SK-N-SH treated with all-trans-retinoic acid at 6 μM for 48 hours (cell line): ENCODE results near the gene TJP2.

Experiments used
- ATAC-seq: fragments of 200-7000 bp; cut with Tn5 transposase; 3 replicates; pipeline ENCODE4 v1.9.1; 2020; ENCODE audit warnings: mild to moderate bottlenecking, moderate library complexity
- ARNTL ChIP-seq: fragments of 450-650 bp; formaldehyde crosslinking; IDR thresholded peaks from 2 replicates; pipeline ENCODE4 v1.5.0; 2020; ENCODE audit warnings: low read depth, mild to moderate bottlenecking, moderate library complexity, borderline replicate concordance
- BACH2 ChIP-seq: fragments of 250-450 bp; sonication (Bioruptor Pico); IDR thresholded peaks from 2 replicates; pipeline ENCODE4 v1.9.0; 2021; ENCODE audit warnings: mild to moderate bottlenecking, borderline replicate concordance
- CREB5 ChIP-seq: fragments of 250-450 bp; sonication (Bioruptor Pico); IDR thresholded peaks from 2 replicates; pipeline ENCODE4 v1.5.1; 2020; ENCODE audit warnings: low read depth, mild to moderate bottlenecking, moderate library complexity
- CSDC2 ChIP-seq: fragments of 250-450 bp; sonication (Bioruptor Pico); IDR thresholded peaks from 2 replicates; pipeline ENCODE4 v1.5.0; 2020; ENCODE audit warnings: mild to moderate bottlenecking, moderate library complexity
- ESRRG ChIP-seq: fragments of 250-450 bp; sonication (Bioruptor Pico); IDR thresholded peaks from 2 replicates; pipeline ENCODE4 v1.6.1; 2021; ENCODE audit warnings: mild to moderate bottlenecking
- GLIS3 ChIP-seq: fragments of 250-450 bp; sonication (Bioruptor Pico); IDR thresholded peaks from 2 replicates; pipeline ENCODE4 v1.5.0; 2020; ENCODE audit warnings: mild to moderate bottlenecking, moderate library complexity
- ISL1 ChIP-seq: fragments of 250-450 bp; sonication (Bioruptor Pico); IDR thresholded peaks from 2 replicates; pipeline ENCODE4 v2.1.2; 2022; ENCODE audit warnings: mild to moderate bottlenecking, moderate library complexity
- OSR1 ChIP-seq: fragments of 250-450 bp; sonication (Bioruptor Pico); IDR thresholded peaks from 2 replicates; pipeline ENCODE4 v1.8.0; 2022; ENCODE audit warnings: moderate library complexity, mild to moderate bottlenecking, inconsistent platforms
- PATZ1 ChIP-seq: fragments of 250-450 bp; sonication (Bioruptor Pico); IDR thresholded peaks from 2 replicates; pipeline ENCODE4 v1.8.0; 2020; ENCODE audit warnings: mild to moderate bottlenecking, moderate library complexity, borderline replicate concordance
- PPARA ChIP-seq: fragments of 250-450 bp; sonication (Bioruptor Pico); IDR thresholded peaks from 2 replicates; pipeline ENCODE4 v1.5.0; 2020; ENCODE audit warnings: mild to moderate bottlenecking, borderline replicate concordance
- RARB ChIP-seq: fragments of 250-450 bp; sonication (Bioruptor Pico); IDR thresholded peaks from 2 replicates; pipeline ENCODE4 v1.8.0; 2021; ENCODE audit warnings: mild to moderate bottlenecking, moderate library complexity
- SNAI2 ChIP-seq: fragments of 250-450 bp; sonication (Bioruptor Pico); IDR thresholded peaks from 2 replicates; pipeline ENCODE4 v1.5.0; 2020; ENCODE audit warnings: mild to moderate bottlenecking, moderate library complexity
- TCF4 ChIP-seq: fragments of 250-450 bp; sonication (Bioruptor Pico); IDR thresholded peaks from 2 replicates; pipeline ENCODE4 v1.8.0; 2021; ENCODE audit warnings: mild to moderate bottlenecking, moderate library complexity, borderline replicate concordance
- TOX ChIP-seq: fragments of 250-450 bp; sonication (Bioruptor Pico); IDR thresholded peaks from 2 replicates; pipeline ENCODE4 v1.8.0; 2021; ENCODE audit warnings: mild to moderate bottlenecking, moderate library complexity, borderline replicate concordance
- ZC3H10 ChIP-seq: fragments of 250-450 bp; sonication (Bioruptor Pico); IDR thresholded peaks from 2 replicates; pipeline ENCODE4 v1.5.1; 2021; ENCODE audit warnings: mild to moderate bottlenecking, moderate library complexity
- ZFP3 ChIP-seq: fragments of 250-450 bp; sonication (Bioruptor Pico); IDR thresholded peaks from 2 replicates; pipeline ENCODE4 v1.5.0; 2020; ENCODE audit warnings: mild to moderate bottlenecking, moderate library complexity
- ZFP30 ChIP-seq: fragments of 450-650 bp; formaldehyde crosslinking; IDR thresholded peaks from 2 replicates; pipeline ENCODE4 v1.5.0; 2022; ENCODE audit warnings: mild to moderate bottlenecking, moderate library complexity
- ZNF565 ChIP-seq: fragments of 450-650 bp; formaldehyde crosslinking; conservative IDR thresholded peaks from 2 replicates; pipeline ENCODE4 v1.5.0; 2020; ENCODE audit warnings: low read depth, mild to moderate bottlenecking, moderate library complexity
- ZNF70 ChIP-seq: fragments of 450-650 bp; formaldehyde crosslinking; IDR thresholded peaks from 2 replicates; pipeline ENCODE4 v1.5.0; 2020; ENCODE audit warnings: mild to moderate bottlenecking, moderate library complexity
- ZNF8 ChIP-seq: fragments of 450-650 bp; formaldehyde crosslinking; IDR thresholded peaks from 2 replicates; pipeline ENCODE4 v1.5.0; 2020; ENCODE audit warnings: mild to moderate bottlenecking, moderate library complexity
- TF ChIP-seq, protein P1 (sequence below): fragments of 250-450 bp; sonication (Bioruptor Pico); IDR thresholded peaks from 2 replicates; pipeline ENCODE4 v1.5.0; 2020; ENCODE audit warnings: mild to moderate bottlenecking, moderate library complexity
- TF ChIP-seq, protein P2 (sequence below): fragments of 250-450 bp; sonication (Bioruptor Pico); IDR thresholded peaks from 2 replicates; pipeline ENCODE4 v1.5.1; 2021; ENCODE audit warnings: mild to moderate bottlenecking, moderate library complexity
- TF ChIP-seq, protein P3 (sequence below): fragments of 250-450 bp; sonication (Bioruptor Pico); IDR thresholded peaks from 2 replicates; pipeline ENCODE4 v1.8.0; 2021; ENCODE audit warnings: low read depth, mild to moderate bottlenecking, moderate library complexity, borderline replicate concordance

The TJP2 gene

DNA sequence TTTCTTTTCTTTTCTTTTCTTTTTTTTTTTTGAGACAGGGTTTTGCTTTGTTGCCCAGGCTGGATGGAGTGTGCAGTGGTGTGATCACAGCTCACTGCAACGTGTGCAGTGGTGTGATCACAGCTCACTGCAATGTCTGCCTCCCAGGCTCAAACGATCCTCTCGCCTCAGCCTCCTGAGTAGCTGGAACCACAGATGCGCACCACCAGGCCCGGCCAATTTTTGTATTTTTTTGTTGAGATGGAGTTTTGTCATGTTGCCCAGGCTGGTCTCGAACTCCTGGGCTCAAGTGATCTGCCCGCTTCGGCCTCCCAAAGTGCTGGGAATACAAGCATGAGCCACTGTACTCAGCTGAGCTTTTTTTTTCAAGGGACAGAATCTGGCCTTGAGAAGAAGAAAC is 36.8 kb upstream of the TJP2 start:
- TF ChIP-seq OSR1 (no peak), ZNF8 (CRISPR knock-in tag) (no peak), ZNF565 (CRISPR knock-in tag) (no peak), ZNF70 (CRISPR knock-in tag) (no peak), CREB5 (no peak), PPARA (CRISPR knock-in tag) (no peak), CSDC2 (CRISPR knock-in tag) (no peak), PATZ1 (no peak), ZFP3 (no peak), ZFP30 (no peak)
- TF ChIP-seq, protein P1, sequence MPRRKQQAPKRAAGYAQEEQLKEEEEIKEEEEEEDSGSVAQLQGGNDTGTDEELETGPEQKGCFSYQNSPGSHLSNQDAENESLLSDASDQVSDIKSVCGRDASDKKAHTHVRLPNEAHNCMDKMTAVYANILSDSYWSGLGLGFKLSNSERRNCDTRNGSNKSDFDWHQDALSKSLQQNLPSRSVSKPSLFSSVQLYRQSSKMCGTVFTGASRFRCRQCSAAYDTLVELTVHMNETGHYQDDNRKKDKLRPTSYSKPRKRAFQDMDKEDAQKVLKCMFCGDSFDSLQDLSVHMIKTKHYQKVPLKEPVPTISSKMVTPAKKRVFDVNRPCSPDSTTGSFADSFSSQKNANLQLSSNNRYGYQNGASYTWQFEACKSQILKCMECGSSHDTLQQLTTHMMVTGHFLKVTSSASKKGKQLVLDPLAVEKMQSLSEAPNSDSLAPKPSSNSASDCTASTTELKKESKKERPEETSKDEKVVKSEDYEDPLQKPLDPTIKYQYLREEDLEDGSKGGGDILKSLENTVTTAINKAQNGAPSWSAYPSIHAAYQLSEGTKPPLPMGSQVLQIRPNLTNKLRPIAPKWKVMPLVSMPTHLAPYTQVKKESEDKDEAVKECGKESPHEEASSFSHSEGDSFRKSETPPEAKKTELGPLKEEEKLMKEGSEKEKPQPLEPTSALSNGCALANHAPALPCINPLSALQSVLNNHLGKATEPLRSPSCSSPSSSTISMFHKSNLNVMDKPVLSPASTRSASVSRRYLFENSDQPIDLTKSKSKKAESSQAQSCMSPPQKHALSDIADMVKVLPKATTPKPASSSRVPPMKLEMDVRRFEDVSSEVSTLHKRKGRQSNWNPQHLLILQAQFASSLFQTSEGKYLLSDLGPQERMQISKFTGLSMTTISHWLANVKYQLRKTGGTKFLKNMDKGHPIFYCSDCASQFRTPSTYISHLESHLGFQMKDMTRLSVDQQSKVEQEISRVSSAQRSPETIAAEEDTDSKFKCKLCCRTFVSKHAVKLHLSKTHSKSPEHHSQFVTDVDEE (CRISPR knock-in tag) = no peak
- TF ChIP-seq, protein P2, sequence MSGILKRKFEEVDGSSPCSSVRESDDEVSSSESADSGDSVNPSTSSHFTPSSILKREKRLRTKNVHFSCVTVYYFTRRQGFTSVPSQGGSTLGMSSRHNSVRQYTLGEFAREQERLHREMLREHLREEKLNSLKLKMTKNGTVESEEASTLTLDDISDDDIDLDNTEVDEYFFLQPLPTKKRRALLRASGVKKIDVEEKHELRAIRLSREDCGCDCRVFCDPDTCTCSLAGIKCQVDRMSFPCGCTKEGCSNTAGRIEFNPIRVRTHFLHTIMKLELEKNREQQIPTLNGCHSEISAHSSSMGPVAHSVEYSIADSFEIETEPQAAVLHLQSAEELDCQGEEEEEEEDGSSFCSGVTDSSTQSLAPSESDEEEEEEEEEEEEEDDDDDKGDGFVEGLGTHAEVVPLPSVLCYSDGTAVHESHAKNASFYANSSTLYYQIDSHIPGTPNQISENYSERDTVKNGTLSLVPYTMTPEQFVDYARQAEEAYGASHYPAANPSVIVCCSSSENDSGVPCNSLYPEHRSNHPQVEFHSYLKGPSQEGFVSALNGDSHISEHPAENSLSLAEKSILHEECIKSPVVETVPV = no peak
- no peak for ATAC-seq

- no peak for ATAC-seq
Measured at GRCh38 chr9:69139596-69139995, 34.5 kb upstream of the TJP2 start.

More at GRCh38 chr9:69139596-69139995, 34.5 kb upstream of the TJP2 start:
- TF ChIP-seq GLIS3 (no peak), OSR1 (no peak), ZFP3 (no peak), PATZ1 (no peak), ZNF8 (CRISPR knock-in tag) (no peak), TOX (CRISPR knock-in tag) (no peak), BACH2 (CRISPR knock-in tag) (no peak), ESRRG (no peak), ZFP30 (no peak), ZNF70 (CRISPR knock-in tag) (no peak), RARB (no peak), SNAI2 (CRISPR knock-in tag) (no peak), TCF4 (CRISPR knock-in tag) (no peak), PPARA (CRISPR knock-in tag) (no peak), ARNTL (CRISPR knock-in tag) (no peak), ISL1 (CRISPR knock-in tag) (no peak), CREB5 (no peak), ZC3H10 (CRISPR knock-in tag) (no peak)
- TF ChIP-seq, protein P3, sequence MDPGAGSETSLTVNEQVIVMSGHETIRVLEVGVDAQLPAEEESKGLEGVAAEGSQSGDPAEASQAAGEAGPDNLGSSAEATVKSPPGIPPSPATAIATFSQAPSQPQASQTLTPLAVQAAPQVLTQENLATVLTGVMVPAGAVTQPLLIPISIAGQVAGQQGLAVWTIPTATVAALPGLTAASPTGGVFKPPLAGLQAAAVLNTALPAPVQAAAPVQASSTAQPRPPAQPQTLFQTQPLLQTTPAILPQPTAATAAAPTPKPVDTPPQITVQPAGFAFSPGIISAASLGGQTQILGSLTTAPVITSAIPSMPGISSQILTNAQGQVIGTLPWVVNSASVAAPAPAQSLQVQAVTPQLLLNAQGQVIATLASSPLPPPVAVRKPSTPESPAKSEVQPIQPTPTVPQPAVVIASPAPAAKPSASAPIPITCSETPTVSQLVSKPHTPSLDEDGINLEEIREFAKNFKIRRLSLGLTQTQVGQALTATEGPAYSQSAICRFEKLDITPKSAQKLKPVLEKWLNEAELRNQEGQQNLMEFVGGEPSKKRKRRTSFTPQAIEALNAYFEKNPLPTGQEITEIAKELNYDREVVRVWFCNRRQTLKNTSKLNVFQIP (CRISPR knock-in tag) = no peak
- TF ChIP-seq, protein P2 = no peak
